H1 (cell line): ENCODE measurements around the gene SLC5A10. TPM values are rescaled to one million over a fixed set of nuclear protein-coding genes. Genes with fewer than 3 reads are reported as not detected.

ENCODE experiments used
- CHD7 ChIP-seq: fragments of 300-600 bp; sonication (generic); IDR thresholded peaks from 2 replicates; pipeline ENCODE4 v1.7.1; 2012; ENCODE audit warnings: low read length, moderate library complexity, mild to moderate bottlenecking, inconsistent platforms; ENCODE audit not compliant: insufficient replicate concordance
- polyA plus RNA-seq, 7 experiments: library from polyadenylated mRNA; depleted of rRNA in 3 of 7; stranded (reverse) in 5 of 7; unstranded in 2 of 7; fragments of >200 nt in 5 of 7; fragments of 200-250 nt in 2 of 7; gene quantifications; 1 replicate in 5 of 7; 2 replicates in 1 of 7; 4 replicates in 1 of 7; pipeline versions ENCODE4 v1.2.1 to v1.2.3, GENCODE V29; 2011 to 2013; ENCODE audit warnings: missing spikeins in 2 of 7, mixed read lengths in 2 of 7
- total RNA-seq: library from RNA; stranded (reverse); fragmentation: NEBNext Ultra II Directional; extraction: Animal tissue kit (Norgen Biotek cat#: 25700); gene quantifications from 2 replicates; pipeline ENCODE4 v1.2.1, GENCODE V29; 2021

SLC5A10 gene
- total and polyA plus RNA-seq, 2 of the 8 experiments (the other 6 are each of a cell fraction or from before 2014, with no cell fraction given): 0.05 to 0.11 TPM

GRCh38 chr17:19022747-19023146 lies 70.8 kb downstream of the SLC5A10 start (continued):
- TF ChIP-seq CHD7: no peak
- TF ChIP-seq, all 59 proteins: peak for 0
